Measurements from ENCODE around the gene DNAJC13.

The DNAJC13 gene

GRCh38 chr3:132444383-132444782 is 27.1 kb downstream of the DNAJC13 start:
- no peak for DNase-seq (ENCODE audit: low read depth)
- no peak overlapping the region for H3K4me3 ChIP-seq (ENCODE audit: control insufficient read depth, low read depth, low read length)
- TF ChIP-seq CTCF (conservative IDR thresholded peaks at IDR 0.05; ENCODE audit: control insufficient read depth, insufficient read depth, low read depth, low read length): no peak

DNA sequence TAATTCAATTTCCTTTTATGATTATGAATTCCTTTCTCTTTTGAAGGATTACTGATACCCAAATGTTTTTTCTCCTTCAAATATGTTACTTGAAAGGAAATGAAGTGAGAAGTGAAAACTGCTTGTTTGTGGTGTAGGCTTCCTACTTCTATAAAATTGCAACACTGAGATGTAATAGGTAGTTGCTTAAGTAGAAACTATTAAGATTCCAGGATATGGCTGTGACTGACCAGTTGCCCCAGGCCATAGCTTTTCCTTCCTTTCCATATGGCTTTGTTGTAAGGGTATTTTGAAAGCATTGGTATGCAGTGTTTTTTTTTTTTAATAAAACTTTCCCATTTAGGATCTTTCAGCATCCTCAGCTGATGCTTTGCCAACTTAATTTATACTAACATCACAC is 28.5 kb downstream of the DNAJC13 start:
- no peak for TF ChIP-seq CTCF (conservative IDR thresholded peaks at IDR 0.05; ENCODE audit: control insufficient read depth, insufficient read depth, low read depth, low read length)
- no peak overlapping the region for H3K4me3 ChIP-seq (ENCODE audit: control insufficient read depth, low read depth, low read length)
- peak; percentile 46 for DNase-seq (ENCODE audit: low read depth)

DNA sequence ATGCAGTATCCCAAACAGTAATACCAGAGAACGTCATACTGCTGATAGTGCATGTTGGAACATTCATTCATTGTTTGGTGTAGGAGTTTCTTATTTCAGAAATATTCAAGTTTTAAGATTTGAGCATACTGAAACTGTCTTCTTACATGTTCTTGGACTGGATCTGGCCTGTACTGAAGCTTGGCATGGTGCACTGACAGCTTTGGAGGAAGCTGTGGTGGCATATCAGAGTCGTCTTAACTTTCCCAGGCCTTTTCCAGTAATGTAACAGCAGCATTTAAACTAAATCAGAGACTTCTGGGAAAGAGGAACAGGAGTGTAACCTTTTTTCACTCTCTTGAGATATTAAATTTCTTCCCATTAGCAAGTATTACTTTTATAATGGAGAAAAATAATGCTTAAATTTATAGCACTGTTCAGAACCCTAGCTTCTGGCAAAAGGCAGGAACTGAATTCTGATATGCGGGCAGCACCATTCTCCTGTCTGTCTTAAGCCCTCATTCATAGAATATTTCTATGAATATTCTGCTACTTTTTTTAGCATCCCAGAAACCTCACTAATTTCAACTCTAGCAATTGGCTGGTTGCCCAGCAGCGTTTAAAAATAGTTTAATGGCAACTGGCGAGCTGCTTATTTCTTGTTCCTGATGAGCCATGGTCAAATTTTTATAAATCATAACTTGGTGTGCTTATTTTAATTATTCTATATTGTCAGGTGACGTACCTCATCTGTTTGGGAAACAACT is 31.1 kb downstream of the DNAJC13 start:
- TF ChIP-seq CTCF (conservative IDR thresholded peaks at IDR 0.05; ENCODE audit: control insufficient read depth, insufficient read depth, low read depth, low read length): no peak
- H3K4me3 ChIP-seq (ENCODE audit: control insufficient read depth, low read depth, low read length): no peak overlapping the region
- peak; percentile 32 for DNase-seq (ENCODE audit: low read depth)

DNA sequence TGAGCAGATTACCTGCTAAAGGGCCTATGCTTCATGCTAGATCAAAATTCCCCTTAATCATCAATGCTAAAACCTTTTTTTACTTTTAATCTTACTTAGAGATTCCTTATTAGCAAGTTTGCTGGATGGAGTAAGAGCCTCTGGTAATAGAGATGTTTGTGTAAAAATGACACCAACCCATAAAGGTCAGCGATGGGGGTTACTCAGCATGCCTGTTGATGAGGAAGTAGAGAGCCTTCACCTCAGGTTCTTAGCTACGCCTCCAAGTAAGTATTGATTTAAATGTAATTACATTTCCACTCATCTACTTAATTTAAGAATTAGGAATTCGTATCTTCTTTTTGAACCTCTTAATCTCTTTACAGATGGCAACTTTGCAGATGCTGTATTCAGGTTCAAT is 38.8 kb downstream of the DNAJC13 start:
- no peak for DNase-seq (ENCODE audit: low read depth)
- no peak for TF ChIP-seq CTCF (conservative IDR thresholded peaks at IDR 0.05; ENCODE audit: control insufficient read depth, insufficient read depth, low read depth, low read length)
- no peak overlapping the region for H3K4me3 ChIP-seq (ENCODE audit: control insufficient read depth, low read depth, low read length)

- no peak for DNase-seq (ENCODE audit: low read depth)
- TF ChIP-seq CTCF (conservative IDR thresholded peaks at IDR 0.05; ENCODE audit: control insufficient read depth, insufficient read depth, low read depth, low read length): no peak
- H3K4me3 ChIP-seq (ENCODE audit: control insufficient read depth, low read depth, low read length): no peak overlapping the region
Observed at GRCh38 chr3:132456571-132456970, 39.3 kb downstream of the DNAJC13 start.

GRCh38 chr3:132457286-132457685 is 40.0 kb downstream of the DNAJC13 start:
- H3K4me3 ChIP-seq (ENCODE audit: control insufficient read depth, low read depth, low read length): no peak overlapping the region
- no peak for DNase-seq (ENCODE audit: low read depth)
- TF ChIP-seq CTCF (conservative IDR thresholded peaks at IDR 0.05; ENCODE audit: control insufficient read depth, insufficient read depth, low read depth, low read length): no peak
